Chondrocyte (in vitro differentiated cells): ENCODE measurements around the gene SSBP3. TPM values are rescaled to one million over a fixed set of nuclear protein-coding genes. Genes with fewer than 3 reads are reported as not detected.

Source experiments
- DNase-seq: peaks from one replicate; pipeline ENCODE4 v3.0.0; 2021; ENCODE audit warnings: mixed read lengths, low spot score
- H3K27ac Mint-ChIP-seq: one replicate; pipeline ENCODE4 v1.8.0; 2021; ENCODE audit warnings: mild to moderate bottlenecking, moderate library complexity, mixed read lengths; ENCODE audit not compliant: unreplicated experiment
- H3K27me3 Mint-ChIP-seq: 2 replicates; pipeline ENCODE4 v1.8.0; 2021; ENCODE audit warnings: low read depth, mixed read lengths
- H3K36me3 Mint-ChIP-seq: 2 replicates; pipeline ENCODE4 v1.8.0; 2021; ENCODE audit warnings: low read depth, mixed read lengths
- H3K4me1 Mint-ChIP-seq: 2 replicates; pipeline ENCODE4 v1.8.0; 2021; ENCODE audit warnings: low read depth, mild to moderate bottlenecking, mixed read lengths
- H3K4me3 Mint-ChIP-seq: one replicate; pipeline ENCODE4 v1.8.0; 2021; ENCODE audit warnings: mild to moderate bottlenecking, moderate library complexity, mixed read lengths; ENCODE audit not compliant: unreplicated experiment
- H3K9me3 Mint-ChIP-seq: 2 replicates; pipeline ENCODE4 v1.8.0; 2021; ENCODE audit warnings: low read depth, mixed read lengths
- CTCF ChIP-seq: fragments of 200-600 bp; sonication (generic); IDR thresholded peaks from 2 replicates; pipeline ENCODE4 v1.5.0; 2021; ENCODE audit warnings: antibody characterized with exemption, mild to moderate bottlenecking, moderate library complexity
- total RNA-seq: library from RNA; stranded (reverse); gene quantifications from 3 replicates; pipeline ENCODE4 v1.2.1, GENCODE V29; 2021

Gene SSBP3
- total RNA-seq, 1 donor from 2014 or later = 22.0 TPM

GRCh38 chr1:54397980-54398379 is 8.2 kb downstream of the SSBP3 start:
- H3K36me3 Mint-ChIP-seq = peaks cover 24% of the 10 kb centered on the region

GRCh38 chr1:54397090-54397591 is 9.1 kb downstream of the SSBP3 start:
- Mint-ChIP-seq H3K27ac (no peak overlapping the region), H3K4me3 (no peak overlapping the region), H3K9me3 (no peaks in the 10 kb centered on the region), H3K27me3 (no peaks in the 10 kb centered on the region), H3K4me1 (peaks cover 13% of the 10 kb centered on the region), H3K36me3 (peaks cover 27% of the 10 kb centered on the region)
- no peak for TF ChIP-seq CTCF
- no peak for DNase-seq

More at GRCh38 chr1:54397980-54398379, 8.2 kb downstream of the SSBP3 start:
- Mint-ChIP-seq H3K4me3 (no peak overlapping the region), H3K4me1 (peaks cover 13% of the 10 kb centered on the region), H3K27me3 (no peaks in the 10 kb centered on the region), H3K27ac (no peak overlapping the region), H3K9me3 (no peaks in the 10 kb centered on the region)
- no peak for TF ChIP-seq CTCF
- no peak for DNase-seq

GRCh38 chr1:54396261-54396933 is 9.8 kb downstream of the SSBP3 start:
- H3K4me3 Mint-ChIP-seq = no peak overlapping the region
- no peak overlapping the region for H3K27ac Mint-ChIP-seq
- no peaks in the 10 kb centered on the region for H3K27me3 Mint-ChIP-seq
- no peak for TF ChIP-seq CTCF
- peaks cover 13% of the 10 kb centered on the region for H3K4me1 Mint-ChIP-seq
- no peaks in the 10 kb centered on the region for H3K9me3 Mint-ChIP-seq
- DNase-seq = no peak
- H3K36me3 Mint-ChIP-seq = peaks cover 24% of the 10 kb centered on the region

GRCh38 chr1:54395281-54395934 is 10.8 kb downstream of the SSBP3 start:
- H3K27me3 Mint-ChIP-seq = no peaks in the 10 kb centered on the region
- no peak overlapping the region for H3K4me3 Mint-ChIP-seq
- H3K4me1 Mint-ChIP-seq = peaks cover 13% of the 10 kb centered on the region
- peaks cover 18% of the 10 kb centered on the region for H3K36me3 Mint-ChIP-seq
- no peaks in the 10 kb centered on the region for H3K9me3 Mint-ChIP-seq
- no peak for DNase-seq
- TF ChIP-seq CTCF = no peak
- no peak overlapping the region for H3K27ac Mint-ChIP-seq

GRCh38 chr1:54394104-54394503 is 12.1 kb downstream of the SSBP3 start:
- Mint-ChIP-seq H3K36me3 (peaks cover 15% of the 10 kb centered on the region), H3K27me3 (no peaks in the 10 kb centered on the region), H3K9me3 (no peaks in the 10 kb centered on the region), H3K4me3 (no peak overlapping the region), H3K4me1 (peaks cover 13% of the 10 kb centered on the region), H3K27ac (no peak overlapping the region)
- DNase-seq = no peak
- no peak for TF ChIP-seq CTCF
